ENCODE data around the gene BCLAF1. TPM values are rescaled to one million over a fixed set of nuclear protein-coding genes. Genes with fewer than 3 reads are reported as not detected.

BCLAF1 gene
- total and polyA plus RNA-seq, 2 donors (not counting 1 experiment from before 2014, with no cell fraction given), result 39.3 to 268 TPM

DNA sequence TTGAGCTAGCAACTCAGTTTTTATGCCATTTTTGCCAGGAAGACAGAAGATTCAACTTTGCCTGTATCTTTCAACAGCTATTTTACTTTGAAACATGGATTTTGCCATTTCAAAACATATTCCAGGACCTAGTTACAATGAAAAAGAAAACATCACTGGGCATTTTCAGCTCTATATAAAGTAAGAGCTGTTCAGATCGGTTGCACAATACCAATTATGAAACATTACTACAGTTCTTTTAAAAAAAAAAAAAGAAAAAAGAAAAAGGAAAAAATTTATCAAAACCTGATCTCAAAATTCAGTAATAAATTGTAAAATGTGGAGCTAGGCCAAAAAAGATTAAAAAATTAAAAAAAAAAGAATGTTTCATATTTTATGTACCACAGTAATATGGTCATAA, 15.6 kb downstream of the BCLAF1 start:
- H3K4me1 Mint-ChIP-seq, result peaks cover 2% of the 10 kb centered on the region
- no CpG with 5 or more reads among the region's 1 CpG for WGBS (ENCODE audit: insufficient coverage)
- H3K79me2 ChIP-seq (ENCODE audit: control insufficient read depth, insufficient read depth, low read length), result peaks cover 46% of the 10 kb centered on the region
- no peaks in the 10 kb centered on the region for H3K27me3 ChIP-seq (replicated peaks in 1 of 4; ENCODE audit: control extremely low read depth in 1 of 4, control insufficient read depth in 3 of 4, insufficient read depth in 4 of 4, low read length in 3 of 4)
- DNase-seq (no peak), ATAC-seq (ENCODE audit: low read depth) (no peak)
- H3K4me1 ChIP-seq (ENCODE audit: control insufficient read depth in 2 of 2, insufficient read depth in 2 of 2, low read length in 2 of 2), result no peaks in the 10 kb centered on the region
- no peak overlapping the region for H3K4me3 ChIP-seq (ENCODE audit: control extremely low read depth in 1 of 5, extremely low read depth in 1 of 5, insufficient read depth in 1 of 5, low read depth in 2 of 5, low read length in 4 of 5)
- H3K27ac Mint-ChIP-seq, result no peak overlapping the region
- H4K20me1 ChIP-seq (ENCODE audit: control insufficient read depth, insufficient read depth, low read length, poor library complexity, severe bottlenecking), result peaks cover 78% of the 10 kb centered on the region
- H3K9me3 Mint-ChIP-seq (ENCODE audit: insufficient read depth), result no peaks in the 10 kb centered on the region
- no peak overlapping the region for H2AFZ ChIP-seq (ENCODE audit: insufficient read depth, low read depth, low read length, poor library complexity, severe bottlenecking)
- H3K36me3 ChIP-seq (replicated peaks in 1 of 2; ENCODE audit: control extremely low read depth in 1 of 2, control insufficient read depth in 1 of 2, extremely low read depth in 1 of 2, insufficient read depth in 2 of 2, low read length in 1 of 2), result peaks cover 27 to 84% of the 10 kb centered on the region in 2 experiments
- no peak overlapping the region for H3K4me3 Mint-ChIP-seq
- H3K9ac ChIP-seq (ENCODE audit: low read length), result no peak overlapping the region
- no peaks in the 10 kb centered on the region for H3K9me3 ChIP-seq (ENCODE audit: control extremely low read depth in 1 of 3, control insufficient read depth in 2 of 3, insufficient read depth in 1 of 3, low read length in 2 of 3)
- ChIA-PET CTCF (interaction anchor here (1.5 kb wide), 1 partner anchor 14 kb away, joined by 5 read pairs; no protein-coding TSS in a partner anchor), POLR2A (interaction anchor here (0.9 kb wide), 1 partner anchor 16 kb away, joined by 4 read pairs; the partner anchor contains the start of gene BCLAF1)
- no peak overlapping the region for H3K4me2 ChIP-seq (replicated peaks; ENCODE audit: low read depth, low read length, poor library complexity, severe bottlenecking)
- no peak overlapping the region for H3K27ac ChIP-seq (ENCODE audit: low read length in 2 of 2)
- no peaks in the 10 kb centered on the region for H3K27me3 Mint-ChIP-seq
- intact Hi-C loops (cut with micrococcal nuclease), result no loop called here
- no peak for TF ChIP-seq EZH2 (IDR thresholded peaks at IDR 0.05; ENCODE audit: borderline replicate concordance, insufficient read depth, low read depth, low read length, poor library complexity, severe bottlenecking)
- TF ChIP-seq, protein P1, sequence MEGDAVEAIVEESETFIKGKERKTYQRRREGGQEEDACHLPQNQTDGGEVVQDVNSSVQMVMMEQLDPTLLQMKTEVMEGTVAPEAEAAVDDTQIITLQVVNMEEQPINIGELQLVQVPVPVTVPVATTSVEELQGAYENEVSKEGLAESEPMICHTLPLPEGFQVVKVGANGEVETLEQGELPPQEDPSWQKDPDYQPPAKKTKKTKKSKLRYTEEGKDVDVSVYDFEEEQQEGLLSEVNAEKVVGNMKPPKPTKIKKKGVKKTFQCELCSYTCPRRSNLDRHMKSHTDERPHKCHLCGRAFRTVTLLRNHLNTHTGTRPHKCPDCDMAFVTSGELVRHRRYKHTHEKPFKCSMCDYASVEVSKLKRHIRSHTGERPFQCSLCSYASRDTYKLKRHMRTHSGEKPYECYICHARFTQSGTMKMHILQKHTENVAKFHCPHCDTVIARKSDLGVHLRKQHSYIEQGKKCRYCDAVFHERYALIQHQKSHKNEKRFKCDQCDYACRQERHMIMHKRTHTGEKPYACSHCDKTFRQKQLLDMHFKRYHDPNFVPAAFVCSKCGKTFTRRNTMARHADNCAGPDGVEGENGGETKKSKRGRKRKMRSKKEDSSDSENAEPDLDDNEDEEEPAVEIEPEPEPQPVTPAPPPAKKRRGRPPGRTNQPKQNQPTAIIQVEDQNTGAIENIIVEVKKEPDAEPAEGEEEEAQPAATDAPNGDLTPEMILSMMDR (IDR thresholded peaks at IDR 0.05), result no peak

DNA sequence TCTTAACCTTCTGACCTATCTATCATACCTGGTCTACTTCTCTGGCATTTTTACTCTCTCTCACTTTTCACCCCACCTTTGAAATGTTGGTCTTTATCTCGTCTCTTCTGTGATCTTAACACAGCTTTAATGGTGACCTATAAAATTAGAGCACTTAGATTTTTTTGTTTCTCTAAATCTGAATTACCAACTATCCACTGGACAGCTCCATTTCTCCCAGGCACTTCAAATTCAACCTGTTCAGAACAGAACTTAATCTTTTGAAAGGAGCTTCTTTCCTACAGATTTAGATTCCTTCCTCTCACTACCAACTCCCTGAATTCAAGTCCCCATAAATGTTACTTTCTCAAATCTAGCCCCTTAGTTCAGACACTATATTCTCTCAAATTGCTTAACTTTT, 24.5 kb downstream of the BCLAF1 start:
- H3K4me3 Mint-ChIP-seq, result no peak overlapping the region
- ATAC-seq (ENCODE audit: low read depth) (no peak), DNase-seq (no peak)
- H3K27me3 Mint-ChIP-seq, result no peaks in the 10 kb centered on the region
- no peaks in the 10 kb centered on the region for H3K4me1 Mint-ChIP-seq
- Histone ChIP-seq H3K4me1 (ENCODE audit: control insufficient read depth in 2 of 2, insufficient read depth in 2 of 2, low read length in 2 of 2) (no peaks in the 10 kb centered on the region), H3K79me2 (ENCODE audit: control insufficient read depth, insufficient read depth, low read length) (peaks cover 16% of the 10 kb centered on the region), H3K9me3 (ENCODE audit: control extremely low read depth in 1 of 3, control insufficient read depth in 2 of 3, insufficient read depth in 1 of 3, low read length in 2 of 3) (no peaks in the 10 kb centered on the region), H3K36me3 (replicated peaks in 1 of 2; ENCODE audit: control extremely low read depth in 1 of 2, control insufficient read depth in 1 of 2, extremely low read depth in 1 of 2, insufficient read depth in 2 of 2, low read length in 1 of 2) (peaks cover 15 to 94% of the 10 kb centered on the region in 2 experiments), H3K27me3 (replicated peaks in 1 of 4; ENCODE audit: control extremely low read depth in 1 of 4, control insufficient read depth in 3 of 4, insufficient read depth in 4 of 4, low read length in 3 of 4) (no peaks in the 10 kb centered on the region), H2AFZ (ENCODE audit: insufficient read depth, low read depth, low read length, poor library complexity, severe bottlenecking) (no peak overlapping the region), H3K27ac (ENCODE audit: low read length in 2 of 2) (no peak overlapping the region), H4K20me1 (ENCODE audit: control insufficient read depth, insufficient read depth, low read length, poor library complexity, severe bottlenecking) (peaks cover 80% of the 10 kb centered on the region), H3K9ac (ENCODE audit: low read length) (no peak overlapping the region), H3K4me2 (replicated peaks; ENCODE audit: low read depth, low read length, poor library complexity, severe bottlenecking) (no peak overlapping the region), H3K4me3 (ENCODE audit: control extremely low read depth in 1 of 5, extremely low read depth in 1 of 5, insufficient read depth in 1 of 5, low read depth in 2 of 5, low read length in 4 of 5) (no peak overlapping the region)
- CTCF ChIA-PET, result no interaction called here
- TF ChIP-seq, protein P1 (IDR thresholded peaks at IDR 0.05), result no peak
- TF ChIP-seq EZH2 (IDR thresholded peaks at IDR 0.05; ENCODE audit: borderline replicate concordance, insufficient read depth, low read depth, low read length, poor library complexity, severe bottlenecking), result no peak
- POLR2A ChIA-PET, result no interaction called here
- WGBS (ENCODE audit: insufficient coverage), result no CpG with 5 or more reads among the region's 1 CpG
- intact Hi-C loops (cut with micrococcal nuclease), result no loop called here
- no peak overlapping the region for H3K27ac Mint-ChIP-seq
- no peaks in the 10 kb centered on the region for H3K9me3 Mint-ChIP-seq (ENCODE audit: insufficient read depth)
